HL-60 (cell line): ENCODE data around the gene MYO16.

Source experiments
- CTCF ChIP-seq: IDR thresholded peaks from one replicate; pipeline ENCODE4 v1.5.1; 2011; ENCODE audit warnings: low read length, control low read depth, inconsistent platforms; ENCODE audit not compliant: insufficient read depth
- GABPA ChIP-seq: IDR thresholded peaks from 2 replicates; pipeline ENCODE4 v1.6.1; 2012; ENCODE audit warnings: low read depth
- POLR2AphosphoS5 ChIP-seq: IDR thresholded peaks from 2 replicates; pipeline ENCODE4 v1.6.1; 2012; ENCODE audit warnings: low read depth
- REST ChIP-seq: IDR thresholded peaks from 2 replicates; pipeline ENCODE4 v1.6.1; 2012; ENCODE audit warnings: low read depth; ENCODE audit not compliant: insufficient replicate concordance

GRCh38 chr13:108961542-108962125, 332.2 kb downstream of the MYO16 start:
- TF ChIP-seq CTCF (peak; percentile 31), REST (no peak), POLR2AphosphoS5 (no peak), GABPA (no peak)
